GM12892 (cell line): ENCODE data around the gene EVL. TPM values are rescaled to one million over a fixed set of nuclear protein-coding genes. Genes with fewer than 3 reads are reported as not detected.
"Not testable (repeated sequence)": the region's sequence is repeated elsewhere in the genome, so short reads cannot be mapped to it uniquely, and the experiment has no call there.

Experiments
- DNase-seq: peaks from one replicate; pipeline ENCODE4 v3.0.0; 2011; ENCODE audit not compliant: insufficient read length
- FAIRE-seq: peaks from 2 replicates; lab custom pipeline; 2011; peaks lifted over from hg19 to GRCh38; lab: Jason Lieb, UNC
- POLR2A ChIP-seq: IDR thresholded peaks from 2 replicates; pipeline ENCODE4 v1.6.1; 2011; ENCODE audit warnings: low read depth, low read length, control low read depth
- POLR2AphosphoS5 ChIP-seq: IDR thresholded peaks from 2 replicates; pipeline ENCODE4 v1.6.1; 2011; ENCODE audit warnings: low read depth, low read length, control low read depth
- TAF1 ChIP-seq: IDR thresholded peaks from 2 replicates; pipeline ENCODE4 v1.6.1; 2011; ENCODE audit warnings: low read depth, mild to moderate bottlenecking, control low read depth, low read length, borderline replicate concordance
- polyA plus RNA-seq: library from polyadenylated mRNA; unstranded; fragments of >200 nt; gene quantifications from one replicate; pipeline ENCODE4 v1.2.1, GENCODE V29; 2012; ENCODE audit warnings: missing spikeins, inconsistent platforms; ENCODE audit not compliant: missing spikeins

The EVL gene
- 149 TPM for polyA plus RNA-seq

GRCh38 chr14:100065111-100065871 is at the start of gene EVL:
Gene EVL (plus strand): TSS chr14:100065422. CDS start chr14:100065501, 79 bp downstream.
- TF ChIP-seq TAF1 (no peak; the same call in 1 of the 2 replicates), POLR2A (peak; percentile 77), POLR2AphosphoS5 (peak; percentile 74)
- DNase-seq = peak; percentile 37
- FAIRE-seq = peak; percentile 90

- DNase-seq = no peak
- no peak for TF ChIP-seq TAF1
- TF ChIP-seq POLR2AphosphoS5 = no peak
- no peak for FAIRE-seq
These were observed 47.7 kb upstream of the EVL start for GRCh38 chr14:100017553-100017952.

GRCh38 chr14:100018054-100018453 is 47.2 kb upstream of the EVL start:
- TF ChIP-seq TAF1 (no peak), POLR2AphosphoS5 (no peak), POLR2A (no peak)
- no peak for FAIRE-seq

GRCh38 chr14:100018482-100018881 is 46.7 kb upstream of the EVL start:
- TF ChIP-seq TAF1 = no peak
- TF ChIP-seq POLR2AphosphoS5 = no peak
- no peak for TF ChIP-seq POLR2A
- DNase-seq (no peak), FAIRE-seq (no peak)

More at GRCh38 chr14:100018054-100018453, 47.2 kb upstream of the EVL start:
- DNase-seq = no peak

GRCh38 chr14:100019156-100019744 is 46.0 kb upstream of the EVL start:
- FAIRE-seq (no peak), DNase-seq (no peak)
- no peak for TF ChIP-seq POLR2A
- TF ChIP-seq POLR2AphosphoS5 = no peak
- TF ChIP-seq TAF1 = no peak

GRCh38 chr14:100020629-100021028 is 44.6 kb upstream of the EVL start:
- no peak for FAIRE-seq

GRCh38 chr14:100022772-100023451 is 42.3 kb upstream of the EVL start:
- TF ChIP-seq TAF1 (no peak), POLR2AphosphoS5 (no peak), POLR2A (no peak)
- FAIRE-seq (peak; percentile 60), DNase-seq (no peak)

More at GRCh38 chr14:100020629-100021028, 44.6 kb upstream of the EVL start:
- no peak for DNase-seq
- TF ChIP-seq POLR2A (no peak), POLR2AphosphoS5 (no peak), TAF1 (no peak)

GRCh38 chr14:100025111-100025510 is 40.1 kb upstream of the EVL start:
- peak; percentile 25 for DNase-seq
- peak; percentile 38 for FAIRE-seq
- TF ChIP-seq TAF1 (no peak), POLR2AphosphoS5 (no peak), POLR2A (no peak)

- FAIRE-seq = no peak
- DNase-seq = no peak
- TF ChIP-seq TAF1 (no peak), POLR2A (no peak), POLR2AphosphoS5 (no peak)
These were observed 37.3 kb upstream of the EVL start for GRCh38 chr14:100027771-100028490.

- TF ChIP-seq TAF1 (no peak), POLR2A (no peak), POLR2AphosphoS5 (no peak)
- DNase-seq (no peak), FAIRE-seq (no peak)
These were observed 36.1 kb upstream of the EVL start for GRCh38 chr14:100028990-100029677.

GRCh38 chr14:100030006-100030405 is 35.2 kb upstream of the EVL start:
- not testable (repeated sequence) for DNase-seq, FAIRE-seq
